ENCODE data around the gene ACSL5. TPM values are rescaled to one million over a fixed set of nuclear protein-coding genes. Genes with fewer than 3 reads are reported as not detected.

ACSL5 gene
- polyA plus RNA-seq, 1 donor (not counting 4 experiments of a cell fraction or from before 2014, with no cell fraction given) = 0.04 TPM

GRCh38 chr10:112332022-112332421 lies 41.9 kb upstream of the ACSL5 start:
- dilution Hi-C loops (cut with MboI; ENCODE audit: extremely low pct_ligation_motif_present, low sequenced_read_pairs) = no loop called here
- no peak overlapping the region for H3K4me2 ChIP-seq (ENCODE audit: control insufficient read depth, extremely low read depth, insufficient read depth, low read depth, low read length)
- H3K4me1 ChIP-seq (ENCODE audit: control insufficient read depth, extremely low read depth, insufficient read depth, low read length) = no peaks in the 10 kb centered on the region
- no peak for TF ChIP-seq CTCF (optimal IDR thresholded peaks at IDR 0.05 in 1 of 3, IDR thresholded peaks at IDR 0.05 in 1 of 3, conservative IDR thresholded peaks at IDR 0.05 in 1 of 3; ENCODE audit: extremely low read depth in 1 of 3, insufficient read depth in 2 of 3, low read length in 3 of 3)
- TF ChIP-seq EZH2 (IDR thresholded peaks at IDR 0.05; ENCODE audit: low read length) = no peak
- no peak overlapping the region for H2AFZ ChIP-seq (ENCODE audit: control insufficient read depth, low read length)
- no peak overlapping the region for H3K9ac ChIP-seq (ENCODE audit: control insufficient read depth, extremely low read depth, insufficient read depth, low read length)
- no peaks in the 10 kb centered on the region for H3K79me2 ChIP-seq (ENCODE audit: control insufficient read depth, insufficient read depth, low read length)
- H3K9me1 ChIP-seq (ENCODE audit: control insufficient read depth, extremely low read depth, insufficient read depth, low read length) = no peaks in the 10 kb centered on the region
- no peaks in the 10 kb centered on the region for H4K20me1 ChIP-seq (ENCODE audit: control insufficient read depth, extremely low read depth, insufficient read depth, low read length)
- no peaks in the 10 kb centered on the region for H3K27me3 ChIP-seq (ENCODE audit: control insufficient read depth, extremely low read depth, insufficient read depth, low read length)
- no peak for FAIRE-seq
- no peak overlapping the region for H3K4me3 ChIP-seq (ENCODE audit: control insufficient read depth in 2 of 3, extremely low read depth in 1 of 3, insufficient read depth in 2 of 3, low read depth in 1 of 3, low read length in 3 of 3)
- H3K27ac ChIP-seq (ENCODE audit: control insufficient read depth, insufficient read depth, low read length) = no peak overlapping the region
- H3K9me3 ChIP-seq (ENCODE audit: control insufficient read depth, low read depth, low read length) = no peaks in the 10 kb centered on the region
- H3K36me3 ChIP-seq (ENCODE audit: control insufficient read depth in 2 of 2, extremely low read depth in 1 of 2, insufficient read depth in 2 of 2, low read length in 2 of 2) = no peaks in the 10 kb centered on the region
- DNase-seq (ENCODE audit: low read depth, low spot score) = no peak

GRCh38 chr10:112332509-112333228 lies 41.2 kb upstream of the ACSL5 start:
- Histone ChIP-seq H3K4me3 (ENCODE audit: control insufficient read depth in 2 of 3, extremely low read depth in 1 of 3, insufficient read depth in 2 of 3, low read depth in 1 of 3, low read length in 3 of 3) (no peak overlapping the region), H4K20me1 (ENCODE audit: control insufficient read depth, extremely low read depth, insufficient read depth, low read length) (no peaks in the 10 kb centered on the region), H3K36me3 (ENCODE audit: control insufficient read depth in 2 of 2, extremely low read depth in 1 of 2, insufficient read depth in 2 of 2, low read length in 2 of 2) (no peaks in the 10 kb centered on the region), H3K27me3 (ENCODE audit: control insufficient read depth, extremely low read depth, insufficient read depth, low read length) (no peaks in the 10 kb centered on the region), H3K9me1 (ENCODE audit: control insufficient read depth, extremely low read depth, insufficient read depth, low read length) (no peaks in the 10 kb centered on the region), H3K4me1 (ENCODE audit: control insufficient read depth, extremely low read depth, insufficient read depth, low read length) (no peaks in the 10 kb centered on the region), H3K9me3 (ENCODE audit: control insufficient read depth, low read depth, low read length) (no peaks in the 10 kb centered on the region), H3K9ac (ENCODE audit: control insufficient read depth, extremely low read depth, insufficient read depth, low read length) (no peak overlapping the region), H2AFZ (ENCODE audit: control insufficient read depth, low read length) (no peak overlapping the region), H3K4me2 (ENCODE audit: control insufficient read depth, extremely low read depth, insufficient read depth, low read depth, low read length) (no peak overlapping the region), H3K27ac (ENCODE audit: control insufficient read depth, insufficient read depth, low read length) (no peak overlapping the region), H3K79me2 (ENCODE audit: control insufficient read depth, insufficient read depth, low read length) (no peaks in the 10 kb centered on the region)
- no peak for TF ChIP-seq CTCF (optimal IDR thresholded peaks at IDR 0.05 in 1 of 3, IDR thresholded peaks at IDR 0.05 in 1 of 3, conservative IDR thresholded peaks at IDR 0.05 in 1 of 3; ENCODE audit: extremely low read depth in 1 of 3, insufficient read depth in 2 of 3, low read length in 3 of 3)
- no peak for TF ChIP-seq EZH2 (IDR thresholded peaks at IDR 0.05; ENCODE audit: low read length)
- DNase-seq (ENCODE audit: low read depth, low spot score) (no peak), FAIRE-seq (no peak)
- dilution Hi-C loops (cut with MboI; ENCODE audit: extremely low pct_ligation_motif_present, low sequenced_read_pairs) = no loop called here

All from keratinocyte (primary cell).